Calu3 (cell line): ENCODE data around the gene TRRAP. TPM values are rescaled to one million over a fixed set of nuclear protein-coding genes. Genes with fewer than 3 reads are reported as not detected.

Experiments used
- BruUV-seq: library from RNA; stranded (reverse); fragments of 400-500 nt; replicated peaks from 2 replicates; lab custom pipeline; 2021; lab: Mats Ljungman, UMichigan
- CTCF ChIA-PET: fragments of 300-600 bp; sonication (Branson Sonifier 250); formaldehyde crosslinking; loops from one replicate; lab custom pipeline; 2022; ENCODE audit warnings: antibody characterized with exemption; lab: Charles Lee
- DNase-seq: peaks from one replicate; pipeline ENCODE4 v3.0.0; 2022
- H3K27ac Mint-ChIP-seq: one replicate; pipeline ENCODE4 v1.8.0; 2022; ENCODE audit warnings: mixed read lengths; ENCODE audit not compliant: unreplicated experiment
- H3K27me3 Mint-ChIP-seq: one replicate; pipeline ENCODE4 v1.8.0; 2022; ENCODE audit warnings: mixed read lengths; ENCODE audit not compliant: unreplicated experiment
- H3K36me3 Mint-ChIP-seq: one replicate; pipeline ENCODE4 v1.8.0; 2022; ENCODE audit warnings: mild to moderate bottlenecking, moderate library complexity, mixed read lengths; ENCODE audit not compliant: insufficient read depth, unreplicated experiment
- H3K4me1 Mint-ChIP-seq: one replicate; pipeline ENCODE4 v1.8.0; 2022; ENCODE audit warnings: mild to moderate bottlenecking, low read depth, mixed read lengths; ENCODE audit not compliant: unreplicated experiment
- H3K4me3 Mint-ChIP-seq: one replicate; pipeline ENCODE4 v1.8.0; 2022; ENCODE audit warnings: mild to moderate bottlenecking, low read depth, moderate library complexity, mixed read lengths; ENCODE audit not compliant: unreplicated experiment
- H3K9me3 Mint-ChIP-seq: one replicate; pipeline ENCODE4 v1.8.0; 2022; ENCODE audit warnings: low read depth, mixed read lengths; ENCODE audit not compliant: unreplicated experiment
- intact Hi-C: fragments of 100-400 bp; cut with micrococcal nuclease; formaldehyde crosslinking; loops from one replicate; pipeline ENCODE4 v1.10.0; 2022; ENCODE audit not compliant: unreplicated experiment
- total RNA-seq: library from RNA; stranded (reverse); gene quantifications from 2 replicates; pipeline ENCODE4 v1.2.3, GENCODE V29; 2022
- TF ChIP-seq, protein P1 (sequence below): fragments of 200-600 bp; IDR thresholded peaks from one replicate; pipeline ENCODE4 v1.8.0; 2022; ENCODE audit warnings: antibody characterized with exemption; ENCODE audit not compliant: unreplicated experiment

The TRRAP gene
- total RNA-seq, 1 experiment from 2014 or later: 30.9 TPM

DNA sequence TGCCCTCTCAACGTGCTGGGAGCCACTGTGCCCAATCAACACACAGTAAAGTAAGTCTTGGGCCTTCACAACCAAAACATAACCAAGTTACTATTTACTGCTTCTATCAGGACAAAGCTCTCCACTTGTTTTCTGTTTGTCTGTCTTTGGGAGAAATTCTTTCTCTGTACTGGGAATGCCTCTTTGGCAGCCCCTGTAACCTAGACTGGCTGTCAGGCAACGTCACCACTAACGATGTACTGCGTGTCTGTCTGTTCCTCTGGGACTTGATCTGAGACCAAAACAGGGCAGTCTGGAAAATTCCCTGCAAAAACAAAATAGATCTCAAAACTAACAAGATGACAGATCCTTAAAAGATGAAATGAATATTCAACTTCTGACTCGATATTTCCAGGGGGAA, 152.6 kb downstream of the TRRAP start:
- TF ChIP-seq, protein P1, sequence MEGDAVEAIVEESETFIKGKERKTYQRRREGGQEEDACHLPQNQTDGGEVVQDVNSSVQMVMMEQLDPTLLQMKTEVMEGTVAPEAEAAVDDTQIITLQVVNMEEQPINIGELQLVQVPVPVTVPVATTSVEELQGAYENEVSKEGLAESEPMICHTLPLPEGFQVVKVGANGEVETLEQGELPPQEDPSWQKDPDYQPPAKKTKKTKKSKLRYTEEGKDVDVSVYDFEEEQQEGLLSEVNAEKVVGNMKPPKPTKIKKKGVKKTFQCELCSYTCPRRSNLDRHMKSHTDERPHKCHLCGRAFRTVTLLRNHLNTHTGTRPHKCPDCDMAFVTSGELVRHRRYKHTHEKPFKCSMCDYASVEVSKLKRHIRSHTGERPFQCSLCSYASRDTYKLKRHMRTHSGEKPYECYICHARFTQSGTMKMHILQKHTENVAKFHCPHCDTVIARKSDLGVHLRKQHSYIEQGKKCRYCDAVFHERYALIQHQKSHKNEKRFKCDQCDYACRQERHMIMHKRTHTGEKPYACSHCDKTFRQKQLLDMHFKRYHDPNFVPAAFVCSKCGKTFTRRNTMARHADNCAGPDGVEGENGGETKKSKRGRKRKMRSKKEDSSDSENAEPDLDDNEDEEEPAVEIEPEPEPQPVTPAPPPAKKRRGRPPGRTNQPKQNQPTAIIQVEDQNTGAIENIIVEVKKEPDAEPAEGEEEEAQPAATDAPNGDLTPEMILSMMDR: no peak
- H3K9me3 Mint-ChIP-seq: no peaks in the 10 kb centered on the region
- H3K4me3 Mint-ChIP-seq: no peak overlapping the region
- no peaks in the 10 kb centered on the region for H3K4me1 Mint-ChIP-seq
- H3K27ac Mint-ChIP-seq: no peak overlapping the region
- H3K36me3 Mint-ChIP-seq: peaks cover 40% of the 10 kb centered on the region
- DNase-seq: no peak
- BruUV-seq: no TSS peak
- no peaks in the 10 kb centered on the region for H3K27me3 Mint-ChIP-seq
- CTCF ChIA-PET: no interaction called here
- intact Hi-C loops: no loop called here

- TF ChIP-seq, protein P1: no peak
- Mint-ChIP-seq H3K27me3 (no peaks in the 10 kb centered on the region), H3K36me3 (peaks cover 45% of the 10 kb centered on the region), H3K4me3 (no peak overlapping the region), H3K9me3 (no peaks in the 10 kb centered on the region), H3K27ac (no peak overlapping the region), H3K4me1 (no peaks in the 10 kb centered on the region)
- CTCF ChIA-PET: no interaction called here
- BruUV-seq: no TSS peak
- DNase-seq: no peak
- intact Hi-C loops: no loop called here
Observed at GRCh38 chr7:99031496-99031895, 153.2 kb downstream of the TRRAP start.

DNA sequence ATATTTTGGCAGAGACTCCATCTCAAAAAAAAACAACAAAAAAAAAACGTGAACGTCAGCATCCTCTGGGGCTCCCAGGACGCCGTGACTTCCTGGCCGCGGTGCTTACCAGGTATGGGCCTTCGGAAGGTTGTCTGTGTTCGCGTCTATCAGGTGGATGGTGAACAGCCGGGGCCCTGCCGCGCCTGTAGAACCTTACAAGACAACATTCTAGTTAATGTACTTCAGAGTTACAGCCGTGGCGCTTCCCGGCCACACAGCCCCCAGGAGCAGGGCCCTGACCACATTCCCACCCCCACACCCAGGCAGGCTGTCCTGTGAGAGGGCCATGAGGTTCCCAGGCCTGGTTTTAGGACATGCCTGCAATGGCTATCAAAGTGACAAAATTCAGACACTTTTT, 154.6 kb downstream of the TRRAP start:
- CTCF ChIA-PET: no interaction called here
- no TSS peak for BruUV-seq
- TF ChIP-seq, protein P1: no peak
- Mint-ChIP-seq H3K4me3 (no peak overlapping the region), H3K9me3 (no peaks in the 10 kb centered on the region), H3K36me3 (peaks cover 51% of the 10 kb centered on the region), H3K27me3 (no peaks in the 10 kb centered on the region), H3K27ac (no peak overlapping the region), H3K4me1 (no peaks in the 10 kb centered on the region)
- no peak for DNase-seq
- intact Hi-C loops: no loop called here

DNA sequence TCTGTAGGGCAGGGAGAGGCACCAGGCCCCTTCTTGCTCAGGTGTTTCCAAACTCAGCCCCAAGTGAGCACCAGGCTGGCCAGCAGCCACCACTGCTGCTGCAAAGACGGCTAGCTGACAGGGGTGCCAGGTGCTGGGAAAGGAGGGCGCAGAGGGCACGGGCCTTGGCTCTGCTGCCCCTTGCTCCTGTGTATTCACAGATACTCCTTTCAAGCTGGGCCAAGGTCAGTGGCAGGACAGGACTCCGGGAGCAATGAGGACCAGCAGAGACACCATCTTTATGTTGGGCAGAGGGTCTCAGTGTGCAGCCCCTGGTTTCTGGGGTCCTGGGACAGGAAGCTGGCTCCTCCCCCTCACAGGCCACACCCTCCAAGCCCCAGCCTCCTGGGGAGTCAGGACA, 155.4 kb downstream of the TRRAP start:
- no peaks in the 10 kb centered on the region for H3K27me3 Mint-ChIP-seq
- H3K4me3 Mint-ChIP-seq: no peak overlapping the region
- TF ChIP-seq, protein P1: no peak
- no peaks in the 10 kb centered on the region for H3K4me1 Mint-ChIP-seq
- no peak for DNase-seq
- CTCF ChIA-PET: no interaction called here
- no TSS peak for BruUV-seq
- H3K36me3 Mint-ChIP-seq: peaks cover 50% of the 10 kb centered on the region
- no peak overlapping the region for H3K27ac Mint-ChIP-seq
- no peaks in the 10 kb centered on the region for H3K9me3 Mint-ChIP-seq
- intact Hi-C loops: no loop called here
